ENCODE data around the gene SELENON.

GRCh38 chr1:25862785-25863485, 62.9 kb downstream of the SELENON start:
- TF ChIP-seq POLR2A (IDR thresholded peaks at IDR 0.05) (no peak), CTCF (IDR thresholded peaks at IDR 0.05) (no peak)

Data from breast epithelium (tissue), 3 donors.